ENCODE results near the gene CPLX3. TPM values are rescaled to one million over a fixed set of nuclear protein-coding genes. Genes with fewer than 3 reads are reported as not detected.
"Not testable (repeated sequence)": the region's sequence is repeated elsewhere in the genome, so short reads cannot be mapped to it uniquely, and the experiment has no call there.

Gene CPLX3
- polyA plus RNA-seq, 3 donors from 2014 or later, result not detected

GRCh38 chr15:74784426-74785193, 41.8 kb upstream of the CPLX3 start:
- no peaks in the 10 kb centered on the region for H3K9me3 Mint-ChIP-seq
- no peak for DNase-seq
- H3K4me1 Mint-ChIP-seq, result peaks cover 84 to 87% of the 10 kb centered on the region in 2 donors
- peaks cover 0 to 10% (median 3%) of the 10 kb centered on the region in 3 donors for H3K36me3 Mint-ChIP-seq
- peak overlapping the region; percentile 88 to 99 (median 97) for H3K4me3 Mint-ChIP-seq
- peaks cover 20 to 62% (median 44%) of the 10 kb centered on the region in 3 donors for H3K27me3 Mint-ChIP-seq (ENCODE audit: low read depth in 3 of 3)
- peak overlapping the region; percentile 92 to 100 (median 100) for H3K27ac Mint-ChIP-seq

GRCh38 chr15:74785194-74786032, 41.0 kb upstream of the CPLX3 start:
- DNase-seq, result peak; percentile 57 to 67 (median 61)
- peak overlapping the region; percentile 88 to 99 (median 97) for H3K4me3 Mint-ChIP-seq
- H3K9me3 Mint-ChIP-seq, result no peaks in the 10 kb centered on the region
- H3K36me3 Mint-ChIP-seq, result peaks cover 0 to 10% (median 5%) of the 10 kb centered on the region in 3 donors
- peaks cover 20 to 58% (median 44%) of the 10 kb centered on the region in 3 donors for H3K27me3 Mint-ChIP-seq (ENCODE audit: low read depth in 3 of 3)
- peak overlapping the region; percentile 92 to 100 (median 100) for H3K27ac Mint-ChIP-seq
- H3K4me1 Mint-ChIP-seq, result peaks cover 84 to 87% of the 10 kb centered on the region in 2 donors

- Mint-ChIP-seq H3K27me3 (ENCODE audit: low read depth in 3 of 3) (peaks cover 22 to 60% (median 39%) of the 10 kb centered on the region in 3 donors), H3K4me3 (peak overlapping the region; percentile 88 to 99 (median 97)), H3K36me3 (peaks cover 0 to 12% (median 5%) of the 10 kb centered on the region in 3 donors), H3K4me1 (peaks cover 83 to 87% of the 10 kb centered on the region in 2 donors), H3K27ac (peak overlapping the region; percentile 92 to 100 (median 100))
- not testable (repeated sequence) for DNase-seq, H3K9me3 Mint-ChIP-seq
These were observed 40.3 kb upstream of the CPLX3 start for GRCh38 chr15:74786081-74786480.

GRCh38 chr15:74786551-74787165, 39.8 kb upstream of the CPLX3 start:
- peaks cover 83 to 87% of the 10 kb centered on the region in 2 donors for H3K4me1 Mint-ChIP-seq
- peaks cover 0 to 15% (median 6%) of the 10 kb centered on the region in 3 donors for H3K36me3 Mint-ChIP-seq
- peak overlapping the region; percentile 92 to 100 (median 100) for H3K27ac Mint-ChIP-seq
- no peaks in the 10 kb centered on the region for H3K9me3 Mint-ChIP-seq
- peak overlapping the region; percentile 88 to 99 (median 97) for H3K4me3 Mint-ChIP-seq
- DNase-seq, result no peak
- H3K27me3 Mint-ChIP-seq (ENCODE audit: low read depth in 3 of 3), result peaks cover 17 to 55% (median 34%) of the 10 kb centered on the region in 3 donors

- Mint-ChIP-seq H3K27ac (peak overlapping the region; percentile 92 to 100 (median 100)), H3K4me3 (peak overlapping the region; percentile 88 to 99 (median 97)), H3K9me3 (no peaks in the 10 kb centered on the region), H3K27me3 (ENCODE audit: low read depth in 3 of 3) (peaks cover 19 to 54% (median 33%) of the 10 kb centered on the region in 3 donors), H3K36me3 (peaks cover 0 to 19% (median 11%) of the 10 kb centered on the region in 3 donors), H3K4me1 (peaks cover 90 to 94% of the 10 kb centered on the region in 2 donors)
- peak; percentile 96 to 98 (median 97) for DNase-seq
These were observed 39.0 kb upstream of the CPLX3 start for GRCh38 chr15:74787251-74788041.

- H3K4me1 Mint-ChIP-seq, result peaks cover 96 to 99% of the 10 kb centered on the region in 2 donors
- peaks cover 0 to 19% (median 11%) of the 10 kb centered on the region in 3 donors for H3K36me3 Mint-ChIP-seq
- no peaks in the 10 kb centered on the region for H3K9me3 Mint-ChIP-seq
- H3K4me3 Mint-ChIP-seq, result peak overlapping the region; percentile 88 to 99 (median 97)
- H3K27ac Mint-ChIP-seq, result peak overlapping the region; percentile 92 to 100 (median 100)
- no peak for DNase-seq
- peaks cover 19 to 50% (median 33%) of the 10 kb centered on the region in 3 donors for H3K27me3 Mint-ChIP-seq (ENCODE audit: low read depth in 3 of 3)
These were observed 38.3 kb upstream of the CPLX3 start for GRCh38 chr15:74788042-74788682.

- H3K4me1 Mint-ChIP-seq, result peaks cover 96 to 99% of the 10 kb centered on the region in 2 donors
- H3K27me3 Mint-ChIP-seq (ENCODE audit: low read depth in 3 of 3), result peaks cover 19 to 46% (median 31%) of the 10 kb centered on the region in 3 donors
- DNase-seq, result peak; percentile 81 to 82 (median 82)
- peak overlapping the region; percentile 92 to 100 (median 100) for H3K27ac Mint-ChIP-seq
- H3K36me3 Mint-ChIP-seq, result peaks cover 0 to 19% (median 11%) of the 10 kb centered on the region in 3 donors
- H3K9me3 Mint-ChIP-seq, result no peaks in the 10 kb centered on the region
- peak overlapping the region; percentile 88 to 99 (median 97) for H3K4me3 Mint-ChIP-seq
These were observed 37.7 kb upstream of the CPLX3 start for GRCh38 chr15:74788683-74789151.

- DNase-seq, result no peak
- Mint-ChIP-seq H3K4me3 (peak overlapping the region; percentile 88 to 99 (median 97)), H3K27ac (peak overlapping the region; percentile 92 to 100 (median 100)), H3K27me3 (ENCODE audit: low read depth in 3 of 3) (peaks cover 18 to 46% (median 31%) of the 10 kb centered on the region in 3 donors), H3K36me3 (peaks cover 0 to 19% (median 11%) of the 10 kb centered on the region in 3 donors), H3K9me3 (no peaks in the 10 kb centered on the region), H3K4me1 (peaks cover 94 to 97% of the 10 kb centered on the region in 2 donors)
These were observed 37.2 kb upstream of the CPLX3 start for GRCh38 chr15:74789171-74789631.

GRCh38 chr15:74789741-74790079, 36.7 kb upstream of the CPLX3 start:
- peaks cover 18 to 44% (median 31%) of the 10 kb centered on the region in 3 donors for H3K27me3 Mint-ChIP-seq (ENCODE audit: low read depth in 3 of 3)
- no peak for DNase-seq
- H3K36me3 Mint-ChIP-seq, result peaks cover 0 to 18% (median 12%) of the 10 kb centered on the region in 3 donors
- peak overlapping the region; percentile 92 to 100 (median 100) for H3K27ac Mint-ChIP-seq
- no peaks in the 10 kb centered on the region for H3K9me3 Mint-ChIP-seq
- peak overlapping the region; percentile 88 to 99 (median 97) for H3K4me3 Mint-ChIP-seq
- H3K4me1 Mint-ChIP-seq, result peaks cover 95 to 96% of the 10 kb centered on the region in 2 donors

GRCh38 chr15:74790080-74790916, 36.1 kb upstream of the CPLX3 start:
- Mint-ChIP-seq H3K4me3 (peak overlapping the region; percentile 88 to 99 (median 97)), H3K4me1 (peaks cover 95 to 96% of the 10 kb centered on the region in 2 donors), H3K36me3 (peaks cover 0 to 15% (median 12%) of the 10 kb centered on the region in 3 donors), H3K27ac (peak overlapping the region; percentile 92 to 100 (median 100)), H3K9me3 (no peaks in the 10 kb centered on the region), H3K27me3 (ENCODE audit: low read depth in 3 of 3) (peaks cover 18 to 39% (median 31%) of the 10 kb centered on the region in 3 donors)
- DNase-seq, result peak in 1 of 3 donors; percentile 44

GRCh38 chr15:74791007-74791406, 35.4 kb upstream of the CPLX3 start:
- peak overlapping the region; percentile 85 to 98 (median 89) for H3K4me3 Mint-ChIP-seq
- H3K9me3 Mint-ChIP-seq, result no peaks in the 10 kb centered on the region
- peaks cover 0 to 16% (median 13%) of the 10 kb centered on the region in 3 donors for H3K36me3 Mint-ChIP-seq
- peaks cover 95 to 96% of the 10 kb centered on the region in 2 donors for H3K4me1 Mint-ChIP-seq
- peaks cover 13 to 32% (median 23%) of the 10 kb centered on the region in 3 donors for H3K27me3 Mint-ChIP-seq (ENCODE audit: low read depth in 3 of 3)
- no peak for DNase-seq
- H3K27ac Mint-ChIP-seq, result peak overlapping the region; percentile 92 to 100 (median 97)
